Stimulated activated naive CD8-positive, alpha-beta T cell treated with anti-CD3 and anti-CD28 coated beads, Interleukin-15, Interleukin-2, amounts not matched to agents 100 ng/mL and 50 ng/mL, for 24 hours (primary cell): ENCODE data around the gene PHIP.
"Not testable (repeated sequence)": the region's sequence is repeated elsewhere in the genome, so short reads cannot be mapped to it uniquely, and the experiment has no call there.

Experiments used
- H3K27ac Mint-ChIP-seq: one replicate; pipeline ENCODE4 v1.8.0; 2021; ENCODE audit warnings: mild to moderate bottlenecking, mixed read lengths
- H3K27me3 Mint-ChIP-seq: one replicate; pipeline ENCODE4 v1.8.0; 2021; ENCODE audit warnings: mixed read lengths
- H3K36me3 Mint-ChIP-seq: one replicate; pipeline ENCODE4 v1.8.0; 2021; ENCODE audit warnings: low read depth, mixed read lengths
- H3K4me1 Mint-ChIP-seq: one replicate; pipeline ENCODE4 v1.8.0; 2021; ENCODE audit warnings: low read depth, mixed read lengths
- H3K4me3 Mint-ChIP-seq: one replicate; pipeline ENCODE4 v1.8.0; 2021; ENCODE audit warnings: mild to moderate bottlenecking, mixed read lengths
- H3K9me3 Mint-ChIP-seq: one replicate; pipeline ENCODE4 v1.8.0; 2021; ENCODE audit warnings: mixed read lengths

Gene PHIP

DNA sequence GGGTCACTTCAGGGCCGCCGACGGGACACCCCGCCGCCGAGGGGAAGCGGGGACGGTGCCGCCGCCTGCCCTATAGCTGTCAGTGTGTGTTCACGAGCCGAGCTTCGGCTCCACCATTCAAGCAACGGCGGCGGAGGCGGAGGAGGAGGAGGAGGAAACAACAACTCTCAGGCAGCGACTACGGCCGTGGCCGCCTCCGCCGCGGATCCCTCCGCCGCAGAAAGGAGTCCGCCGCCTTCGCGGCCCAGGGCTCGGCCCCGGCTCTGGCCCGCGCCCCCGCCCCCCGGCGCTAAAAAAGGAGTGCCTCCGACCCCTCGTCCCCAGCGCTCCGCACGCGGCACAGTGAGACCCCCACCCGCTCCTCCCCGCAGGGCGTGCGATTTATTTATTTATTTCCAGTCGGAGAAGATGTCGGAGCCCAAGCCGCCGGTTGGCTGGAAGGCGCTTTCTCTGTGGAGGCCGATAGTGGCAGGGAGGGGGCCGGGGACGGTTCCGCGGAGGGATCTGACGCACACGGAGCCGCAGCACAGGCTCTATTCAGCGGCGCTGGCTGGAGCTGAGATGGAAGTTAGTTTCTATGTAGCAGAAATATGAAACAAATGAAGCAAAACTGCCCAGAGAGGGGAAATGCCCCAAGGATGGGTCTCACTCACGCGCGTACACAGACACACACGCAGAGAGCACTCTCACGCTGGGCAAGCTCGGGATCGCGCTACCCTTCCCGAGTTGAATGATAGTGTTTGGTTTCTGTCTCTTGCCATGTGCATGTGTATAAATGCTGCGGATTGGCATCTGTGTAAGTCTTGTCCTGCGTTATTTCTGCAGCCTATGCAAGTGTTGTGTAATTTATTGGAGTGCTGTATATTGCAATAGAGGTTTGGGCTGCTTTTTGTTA lies at the start of gene PHIP:
Gene PHIP (minus strand): TSS at position 180 of the 895 bp plus-strand sequence. CDS start 186 bp downstream, outside the sequence.
- Mint-ChIP-seq H3K4me3 (peak within 1 kb of the TSS; percentile 97), H3K9me3 (no peaks in the 10 kb centered on the region), H3K27ac (peak within 1 kb of the TSS; percentile 96)

DNA sequence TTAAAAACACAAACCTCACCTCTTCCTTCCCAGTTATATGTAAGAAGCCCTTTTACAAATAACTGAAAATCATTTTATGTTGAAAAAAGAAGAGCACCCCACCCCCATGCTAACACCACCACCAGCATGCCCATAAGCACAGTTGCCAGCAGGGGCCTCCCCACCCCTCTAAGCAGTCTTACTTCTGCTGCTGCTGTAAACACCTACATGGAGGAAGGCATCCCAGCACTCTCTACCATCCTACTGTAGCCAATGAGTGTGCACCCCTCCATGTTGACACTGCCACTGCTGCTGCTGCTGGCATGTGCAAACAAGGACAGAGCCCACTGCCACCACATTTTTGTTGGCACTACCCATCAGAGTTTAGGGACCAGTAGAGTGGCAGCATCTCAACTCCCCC lies 49.6 kb upstream of the PHIP start:
- Mint-ChIP-seq H3K36me3 (no peaks in the 10 kb centered on the region), H3K9me3 (peaks cover 5% of the 10 kb centered on the region), H3K27ac (no peak overlapping the region), H3K4me1 (no peaks in the 10 kb centered on the region), H3K4me3 (no peak overlapping the region), H3K27me3 (peaks cover 22% of the 10 kb centered on the region)

More for the DNA sequence above, at the start of gene PHIP:
- Mint-ChIP-seq H3K27me3 (peaks cover 13% of the 10 kb centered on the region), H3K4me1 (peaks cover 38% of the 10 kb centered on the region), H3K36me3 (peaks cover 4% of the 10 kb centered on the region)

DNA sequence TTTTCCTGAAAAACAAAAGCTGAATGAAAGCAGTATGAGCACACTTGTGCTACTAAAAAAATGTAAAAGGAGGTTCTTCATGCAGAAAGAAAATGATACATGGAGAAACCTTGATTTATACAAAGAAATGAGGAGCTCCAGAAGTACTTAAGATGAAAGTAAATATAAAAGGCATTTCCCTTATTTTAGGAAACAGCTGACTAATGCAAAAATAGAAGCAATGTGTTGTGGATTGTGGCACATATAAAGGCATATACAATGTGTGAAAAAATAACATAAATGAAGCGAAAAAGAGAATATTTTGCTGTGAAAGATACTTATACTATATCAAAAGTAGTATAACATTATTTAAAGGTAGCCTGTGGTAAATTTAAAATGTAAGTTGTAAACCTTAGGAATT lies 41.2 kb upstream of the PHIP start:
- no peak overlapping the region for H3K4me3 Mint-ChIP-seq
- H3K4me1 Mint-ChIP-seq: no peaks in the 10 kb centered on the region
- no peaks in the 10 kb centered on the region for H3K36me3 Mint-ChIP-seq
- H3K27me3 Mint-ChIP-seq: peaks cover 33% of the 10 kb centered on the region
- H3K27ac Mint-ChIP-seq: no peak overlapping the region
- no peaks in the 10 kb centered on the region for H3K9me3 Mint-ChIP-seq

DNA sequence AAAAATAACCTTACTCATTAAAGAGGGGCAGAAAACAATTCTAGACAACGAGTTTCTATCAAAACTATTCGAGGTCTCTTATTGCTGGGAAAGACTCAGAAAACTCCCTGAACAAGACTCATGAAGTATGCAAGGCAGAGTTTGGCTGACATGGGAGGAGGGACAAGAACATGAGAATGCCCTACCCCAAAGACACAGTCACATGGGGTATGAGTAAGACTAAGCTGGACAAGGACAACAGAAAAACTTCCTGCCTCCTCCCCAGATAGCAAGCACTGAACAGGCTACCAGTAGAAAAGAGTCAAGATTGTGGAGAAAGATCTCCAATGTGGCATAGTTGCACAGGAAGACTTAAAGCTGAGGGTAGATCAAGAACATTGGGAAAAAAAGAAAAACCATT lies 39.7 kb upstream of the PHIP start:
- Mint-ChIP-seq H3K9me3 (no peaks in the 10 kb centered on the region), H3K27me3 (peaks cover 33% of the 10 kb centered on the region), H3K27ac (no peak overlapping the region), H3K4me1 (no peaks in the 10 kb centered on the region), H3K36me3 (no peaks in the 10 kb centered on the region), H3K4me3 (no peak overlapping the region)

DNA sequence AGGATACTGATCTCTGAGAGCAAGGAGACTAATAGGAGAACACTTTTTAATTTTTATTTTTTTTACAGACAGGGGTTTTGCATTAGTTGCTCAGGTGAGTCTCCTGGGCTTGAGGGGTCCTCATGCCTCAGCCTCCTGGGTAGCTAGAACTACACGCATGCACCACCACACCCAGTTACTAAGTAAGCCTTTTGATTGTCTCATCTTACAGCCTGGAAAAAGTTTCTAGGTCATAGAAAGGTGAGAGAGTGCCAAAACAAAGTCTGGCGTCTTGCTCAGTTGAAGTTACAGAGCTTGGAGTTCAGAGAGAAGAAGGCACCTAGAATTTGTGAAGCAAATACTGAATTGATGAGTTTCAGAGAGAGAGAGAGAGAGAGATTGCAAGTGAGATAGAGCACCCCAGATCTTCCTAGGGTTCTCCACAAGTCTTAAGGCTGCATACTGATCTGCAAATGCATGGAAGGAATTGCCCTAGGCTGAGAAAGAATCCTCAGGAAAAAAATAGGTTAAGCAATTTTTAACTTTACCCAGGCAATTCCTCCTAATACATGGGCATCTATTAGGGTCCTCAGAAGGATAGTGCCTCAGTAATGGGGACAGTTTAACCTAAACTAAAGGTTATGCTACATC lies 37.6 kb upstream of the PHIP start:
- Mint-ChIP-seq H3K4me1 (no peaks in the 10 kb centered on the region), H3K27me3 (peaks cover 29% of the 10 kb centered on the region), H3K4me3 (no peak overlapping the region), H3K27ac (no peak overlapping the region), H3K9me3 (no peaks in the 10 kb centered on the region), H3K36me3 (no peaks in the 10 kb centered on the region)

DNA sequence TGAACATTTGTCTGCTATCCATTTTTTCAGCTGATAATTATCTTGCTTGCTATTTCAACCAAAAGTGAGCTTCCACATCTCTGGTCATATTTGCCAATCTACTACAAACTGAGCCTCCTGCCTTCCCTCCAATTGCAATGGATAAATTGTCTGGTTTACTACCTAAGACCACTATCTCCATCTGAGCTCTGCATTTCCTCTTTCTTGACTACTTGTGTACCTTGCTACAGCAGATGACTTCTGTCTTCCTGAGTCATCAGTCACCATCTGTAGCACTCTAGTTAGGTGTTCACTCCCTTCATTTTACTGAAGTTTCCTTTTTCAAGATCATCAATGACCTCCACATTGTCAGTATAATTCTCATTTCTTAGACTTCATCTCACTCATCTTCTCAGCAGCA lies 33.5 kb upstream of the PHIP start:
- Mint-ChIP-seq H3K9me3 (no peaks in the 10 kb centered on the region), H3K27ac (no peak overlapping the region), H3K4me1 (no peaks in the 10 kb centered on the region), H3K27me3 (peaks cover 19% of the 10 kb centered on the region), H3K4me3 (no peak overlapping the region), H3K36me3 (no peaks in the 10 kb centered on the region)

DNA sequence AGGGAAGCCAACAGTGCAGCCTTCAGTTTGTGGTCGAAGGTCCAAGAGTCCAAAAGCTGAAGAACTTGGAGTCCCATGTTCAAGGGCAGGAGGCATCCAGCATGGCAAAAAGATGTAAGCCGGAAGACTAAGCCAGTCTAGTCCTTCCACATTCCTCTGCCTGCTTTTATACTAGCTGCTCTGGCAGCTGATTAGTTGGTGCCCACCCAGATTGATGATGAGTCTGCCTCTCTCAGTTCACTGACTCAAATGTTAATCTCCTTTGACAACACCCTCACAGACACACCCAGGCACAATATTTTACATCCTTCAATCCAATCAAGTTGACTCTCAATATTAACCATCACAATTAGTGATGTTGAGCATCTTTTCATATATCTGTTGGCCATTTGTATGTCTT lies 23.1 kb upstream of the PHIP start:
- no peak overlapping the region for H3K4me3 Mint-ChIP-seq
- no peak overlapping the region for H3K27ac Mint-ChIP-seq
- H3K36me3 Mint-ChIP-seq: no peaks in the 10 kb centered on the region
- H3K4me1 Mint-ChIP-seq: no peaks in the 10 kb centered on the region
- peaks cover 4% of the 10 kb centered on the region for H3K9me3 Mint-ChIP-seq
- peaks cover 35% of the 10 kb centered on the region for H3K27me3 Mint-ChIP-seq

DNA sequence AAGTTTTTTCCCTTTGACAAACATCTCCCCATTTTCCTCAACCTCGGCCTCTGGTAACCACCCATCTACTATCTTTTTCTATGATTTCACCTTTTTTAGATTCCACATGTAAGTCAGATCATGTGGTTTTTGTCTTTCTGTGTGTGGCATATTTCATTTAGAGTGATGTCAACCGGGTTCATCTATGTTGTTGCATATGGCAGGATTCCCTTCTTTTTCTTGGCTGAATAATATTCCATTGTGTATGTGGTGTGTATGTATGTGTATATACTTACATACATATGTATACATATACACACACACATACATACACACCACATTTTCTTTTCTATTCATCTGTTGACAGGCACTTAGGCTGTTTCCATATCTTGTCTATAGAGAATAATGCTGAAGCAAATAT lies 22.2 kb upstream of the PHIP start:
- Mint-ChIP-seq H3K4me1 (no peaks in the 10 kb centered on the region), H3K4me3 (no peak overlapping the region), H3K9me3 (peaks cover 4% of the 10 kb centered on the region), H3K27ac (no peak overlapping the region), H3K36me3 (no peaks in the 10 kb centered on the region), H3K27me3 (peaks cover 30% of the 10 kb centered on the region)

DNA sequence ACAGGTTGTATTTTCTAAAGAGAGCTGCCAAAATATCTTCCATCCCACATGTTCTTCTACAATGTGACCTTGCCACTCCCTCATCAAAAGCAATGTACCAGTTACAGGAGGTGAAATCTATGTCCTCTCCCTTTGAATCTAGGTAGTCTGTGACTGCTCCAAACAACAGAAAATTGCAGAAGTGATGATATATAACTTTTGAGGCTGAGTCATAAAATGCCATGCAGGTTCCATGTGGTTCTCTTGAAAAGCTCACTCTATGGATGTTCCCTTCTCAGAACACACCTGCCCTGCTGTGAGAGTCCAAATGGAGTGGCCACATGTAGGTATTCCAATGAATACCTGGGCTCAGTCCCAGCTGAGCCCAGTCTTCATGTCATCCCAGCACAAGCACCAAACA lies 16.9 kb upstream of the PHIP start:
- H3K27ac Mint-ChIP-seq: no peak overlapping the region
- peaks cover 11% of the 10 kb centered on the region for H3K27me3 Mint-ChIP-seq
- no peak overlapping the region for H3K4me3 Mint-ChIP-seq

DNA sequence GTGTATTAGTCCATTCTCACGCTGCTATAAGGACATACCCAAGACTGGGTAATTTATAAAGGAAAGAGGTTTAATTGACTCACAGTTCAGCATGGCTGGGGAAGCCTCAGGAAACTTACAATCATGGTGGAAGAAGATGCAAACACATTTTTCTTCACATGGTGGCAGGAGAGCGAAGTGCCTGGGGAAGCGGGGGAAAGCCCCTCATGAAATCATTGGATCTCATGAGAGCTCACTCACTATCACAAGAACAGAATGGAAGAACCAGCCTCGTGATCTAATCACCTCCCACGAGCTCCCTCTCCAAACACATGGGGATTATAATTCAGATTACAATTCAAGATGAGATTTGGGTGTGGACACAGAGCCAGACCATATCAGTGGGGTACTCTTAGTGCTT lies 13.7 kb upstream of the PHIP start:
- H3K9me3 Mint-ChIP-seq, H3K27ac Mint-ChIP-seq, H3K36me3 Mint-ChIP-seq, H3K4me1 Mint-ChIP-seq, H3K4me3 Mint-ChIP-seq: not testable (repeated sequence)
- peaks cover 13% of the 10 kb centered on the region for H3K27me3 Mint-ChIP-seq

More for the DNA sequence above, 16.9 kb upstream of the PHIP start:
- Mint-ChIP-seq H3K4me1 (no peaks in the 10 kb centered on the region), H3K36me3 (no peaks in the 10 kb centered on the region), H3K9me3 (no peaks in the 10 kb centered on the region)

DNA sequence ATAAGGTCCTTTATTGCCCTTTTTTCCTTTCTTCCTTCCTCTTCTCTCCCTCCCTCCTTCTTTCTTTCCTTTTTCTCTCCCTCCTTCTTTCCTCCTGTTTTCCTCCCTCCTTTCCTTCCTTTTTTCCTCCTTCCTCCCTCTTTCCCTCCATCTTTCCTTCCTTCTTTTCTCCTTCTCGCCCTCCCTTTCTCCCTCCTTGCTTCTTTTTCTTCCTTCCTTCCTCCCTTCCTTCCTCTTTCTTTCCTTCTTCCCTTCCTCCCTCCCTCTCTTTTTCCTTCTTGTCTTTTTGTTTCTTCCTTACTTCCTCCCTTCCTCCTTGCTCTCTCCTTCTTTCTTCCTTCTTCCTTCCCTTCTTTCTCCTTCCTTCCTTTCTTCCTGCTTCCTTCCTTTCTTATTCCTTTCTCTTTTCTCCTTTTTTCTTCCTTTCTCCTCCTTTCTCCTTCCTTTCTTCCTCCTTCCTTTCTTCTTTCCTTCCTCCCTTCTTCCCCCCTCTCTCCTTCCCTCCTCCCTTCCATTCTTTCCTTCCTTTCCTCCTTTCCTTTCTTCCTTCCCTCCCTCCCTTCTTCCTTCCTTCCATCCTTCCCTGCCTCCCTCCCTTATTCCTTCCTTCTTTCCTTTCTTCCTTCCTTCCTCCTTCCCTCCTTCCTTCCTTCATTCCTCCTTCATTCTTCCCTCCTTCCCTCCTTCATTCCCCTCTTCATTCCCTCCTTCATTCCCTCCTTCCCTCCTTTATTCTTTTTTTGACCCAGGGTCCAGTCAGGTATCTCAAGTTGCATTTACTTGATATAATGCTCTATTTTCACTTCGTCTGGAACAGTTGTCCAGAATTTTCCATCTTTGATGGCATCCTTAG lies 11.7 kb upstream of the PHIP start:
- H3K27me3 Mint-ChIP-seq: peaks cover 14% of the 10 kb centered on the region

DNA sequence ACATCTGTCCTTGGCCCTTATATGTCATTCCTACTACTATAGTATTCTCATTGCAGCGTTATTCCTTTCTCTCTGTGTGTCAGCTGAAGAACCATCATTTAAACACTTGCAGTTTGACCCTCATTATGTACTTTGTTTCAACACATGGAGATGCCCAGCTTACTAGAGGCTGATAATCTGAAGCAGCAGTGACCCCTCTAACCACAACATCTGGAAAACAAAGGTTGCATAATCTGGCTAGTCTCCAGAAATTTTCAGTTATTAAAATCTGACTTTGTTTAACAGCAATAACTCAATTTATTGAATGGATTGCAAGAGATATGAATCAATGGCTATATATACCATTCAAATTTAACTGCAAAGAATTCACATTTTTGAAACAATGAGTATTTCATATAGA lies 6.6 kb upstream of the PHIP start:
- H3K27me3 Mint-ChIP-seq: peaks cover 35% of the 10 kb centered on the region
- no peaks in the 10 kb centered on the region for H3K36me3 Mint-ChIP-seq
- H3K9me3 Mint-ChIP-seq: no peaks in the 10 kb centered on the region
- H3K27ac Mint-ChIP-seq: no peak overlapping the region
- H3K4me3 Mint-ChIP-seq: no peak overlapping the region
- H3K4me1 Mint-ChIP-seq: no peaks in the 10 kb centered on the region

More for the DNA sequence above, 11.7 kb upstream of the PHIP start:
- no peak overlapping the region for H3K4me3 Mint-ChIP-seq
- H3K27ac Mint-ChIP-seq: no peak overlapping the region
- H3K36me3 Mint-ChIP-seq: no peaks in the 10 kb centered on the region
- H3K9me3 Mint-ChIP-seq: no peaks in the 10 kb centered on the region
- no peaks in the 10 kb centered on the region for H3K4me1 Mint-ChIP-seq

DNA sequence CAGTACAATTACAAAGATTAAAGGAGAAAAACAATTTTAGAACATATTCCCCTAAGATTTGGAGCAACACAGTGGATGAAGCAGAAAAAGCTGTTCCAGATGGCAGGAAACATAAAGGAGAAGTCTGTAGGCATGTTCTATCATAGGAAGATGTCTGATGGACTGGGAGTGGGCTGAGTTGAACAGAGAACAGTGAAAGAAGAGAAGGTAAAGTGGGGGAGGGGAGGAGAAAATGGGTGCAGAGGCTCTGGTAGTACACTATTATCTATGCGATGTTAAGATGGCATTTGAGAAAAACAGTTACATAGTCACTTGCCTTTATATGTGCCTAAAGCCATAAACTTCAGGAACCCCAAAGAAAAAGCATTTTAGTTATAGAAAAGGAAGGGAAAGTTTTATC lies 4.2 kb upstream of the PHIP start:
- H3K27ac Mint-ChIP-seq: no peak overlapping the region
- no peaks in the 10 kb centered on the region for H3K9me3 Mint-ChIP-seq
- H3K36me3 Mint-ChIP-seq: no peaks in the 10 kb centered on the region
- peaks cover 5% of the 10 kb centered on the region for H3K4me1 Mint-ChIP-seq
- H3K4me3 Mint-ChIP-seq: no peak overlapping the region
- peaks cover 35% of the 10 kb centered on the region for H3K27me3 Mint-ChIP-seq

DNA sequence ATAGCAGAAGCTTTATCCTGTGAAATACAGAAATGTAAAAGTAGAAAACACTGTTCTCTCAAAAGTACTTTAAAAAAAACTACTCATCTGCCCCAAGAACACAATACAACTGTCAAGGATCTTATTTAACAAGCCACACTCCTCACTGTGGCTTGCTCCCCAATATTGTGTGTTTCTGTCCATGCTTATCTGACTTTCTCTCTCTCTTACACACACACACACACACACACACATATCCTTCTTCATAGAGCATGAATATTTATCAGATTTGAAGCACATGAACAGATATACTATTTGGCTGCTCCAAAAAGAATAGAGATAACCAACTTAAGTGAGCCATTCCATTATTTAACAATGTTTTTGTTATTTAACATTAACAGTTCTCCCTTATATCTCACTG lies 3.6 kb upstream of the PHIP start:
- Mint-ChIP-seq H3K27me3 (peaks cover 32% of the 10 kb centered on the region), H3K4me1 (peaks cover 6% of the 10 kb centered on the region), H3K36me3 (no peaks in the 10 kb centered on the region), H3K4me3 (no peak overlapping the region), H3K27ac (no peak overlapping the region), H3K9me3 (no peaks in the 10 kb centered on the region)

DNA sequence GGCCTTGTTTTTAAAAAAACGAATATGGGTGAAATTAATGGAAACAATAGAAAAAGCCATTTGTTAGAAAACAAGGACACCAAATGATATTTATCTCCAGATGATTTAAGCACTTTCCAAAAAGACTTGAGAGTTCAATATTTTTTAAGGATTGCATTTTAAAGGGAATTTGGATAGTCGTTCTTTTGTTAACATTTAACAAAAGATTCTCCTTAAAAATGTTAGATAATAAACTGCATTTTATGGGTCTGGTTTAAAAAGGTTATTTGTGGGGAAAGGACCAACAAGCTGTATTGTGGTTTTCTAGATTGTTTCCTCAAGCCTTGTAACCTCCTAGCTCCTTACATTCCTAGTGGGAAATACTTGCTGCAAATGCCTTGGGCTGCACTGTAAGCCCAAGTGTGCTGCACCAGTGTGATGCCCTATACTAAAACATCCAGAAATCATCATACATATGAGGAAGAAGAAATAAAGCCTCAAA lies 1.5 kb upstream of the PHIP start:
- H3K4me3 Mint-ChIP-seq: peak overlapping the region; percentile 97
- peaks cover 4% of the 10 kb centered on the region for H3K36me3 Mint-ChIP-seq
- H3K27ac Mint-ChIP-seq: peak overlapping the region; percentile 71
- peaks cover 26% of the 10 kb centered on the region for H3K4me1 Mint-ChIP-seq
- H3K27me3 Mint-ChIP-seq: peaks cover 24% of the 10 kb centered on the region
- no peaks in the 10 kb centered on the region for H3K9me3 Mint-ChIP-seq
